HG02642 (cell line): Measurements from ENCODE around the gene ADD3.
"Not testable (repeated sequence)": the region's sequence is repeated elsewhere in the genome, so short reads cannot be mapped to it uniquely, and the experiment has no call there.

Source experiments
- ATAC-seq: cut with Tn5 transposase; IDR thresholded peaks from one replicate; pipeline ENCODE4 v1.9.1; 2021; ENCODE audit warnings: mild to moderate bottlenecking; ENCODE audit not compliant: unreplicated experiment, poor library complexity

Gene ADD3

DNA sequence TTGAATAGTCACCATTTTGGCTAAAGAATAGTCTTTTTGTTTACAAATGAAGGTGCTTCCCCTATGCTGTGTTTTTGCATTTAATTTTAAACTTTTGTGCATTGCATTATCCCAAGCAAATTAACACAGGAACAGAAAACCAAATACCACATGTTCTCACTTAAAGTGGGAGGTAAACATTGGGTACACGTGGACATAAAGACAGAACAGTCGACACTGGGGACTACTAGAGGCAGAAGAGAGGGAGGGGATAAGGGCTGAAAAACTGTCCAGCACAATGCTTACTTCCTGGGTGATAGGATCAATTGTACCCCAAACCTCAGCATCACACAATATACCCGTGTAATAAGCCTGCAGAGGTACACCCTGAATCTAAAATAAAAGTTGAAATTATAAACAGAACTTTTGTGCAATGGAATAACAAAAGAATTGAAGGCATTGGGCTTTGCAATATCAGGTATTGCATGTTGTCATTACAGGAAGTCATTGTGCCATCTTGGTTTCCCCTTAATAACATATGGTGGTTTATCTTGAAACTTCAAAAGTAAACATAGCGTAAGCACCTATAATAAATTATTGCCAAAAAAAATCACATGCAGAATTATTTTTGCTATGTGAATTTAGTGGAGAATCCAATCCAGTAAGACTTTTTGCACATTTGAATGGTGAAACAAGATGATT, 16.1 kb downstream of the ADD3 start:
- no peak for ATAC-seq

GRCh38 chr10:110029450-110029849, 21.7 kb downstream of the ADD3 start:
- no peak for ATAC-seq

GRCh38 chr10:110032801-110033700, 25.3 kb downstream of the ADD3 start:
- ATAC-seq, result no peak

GRCh38 chr10:110033701-110034235, 26.0 kb downstream of the ADD3 start:
- no peak for ATAC-seq

DNA sequence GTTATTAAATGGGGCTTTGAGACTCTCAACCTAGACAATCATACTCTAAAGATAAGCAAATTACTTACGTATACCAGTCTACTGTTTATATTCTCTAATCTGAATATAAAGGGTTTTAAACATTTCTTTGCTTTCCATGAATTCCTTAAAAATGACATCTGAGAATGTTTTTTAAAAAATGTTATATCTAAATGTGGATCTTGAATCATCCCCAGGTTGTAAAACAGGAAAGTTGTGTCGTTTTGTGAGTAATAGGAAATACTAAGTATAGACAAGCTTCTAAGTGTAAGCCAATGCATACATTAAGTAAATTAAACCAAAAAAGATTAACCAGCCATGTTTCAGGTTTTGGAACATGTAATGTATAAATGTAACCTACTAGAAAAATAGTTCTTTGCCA, 26.8 kb downstream of the ADD3 start:
- no peak for ATAC-seq

DNA sequence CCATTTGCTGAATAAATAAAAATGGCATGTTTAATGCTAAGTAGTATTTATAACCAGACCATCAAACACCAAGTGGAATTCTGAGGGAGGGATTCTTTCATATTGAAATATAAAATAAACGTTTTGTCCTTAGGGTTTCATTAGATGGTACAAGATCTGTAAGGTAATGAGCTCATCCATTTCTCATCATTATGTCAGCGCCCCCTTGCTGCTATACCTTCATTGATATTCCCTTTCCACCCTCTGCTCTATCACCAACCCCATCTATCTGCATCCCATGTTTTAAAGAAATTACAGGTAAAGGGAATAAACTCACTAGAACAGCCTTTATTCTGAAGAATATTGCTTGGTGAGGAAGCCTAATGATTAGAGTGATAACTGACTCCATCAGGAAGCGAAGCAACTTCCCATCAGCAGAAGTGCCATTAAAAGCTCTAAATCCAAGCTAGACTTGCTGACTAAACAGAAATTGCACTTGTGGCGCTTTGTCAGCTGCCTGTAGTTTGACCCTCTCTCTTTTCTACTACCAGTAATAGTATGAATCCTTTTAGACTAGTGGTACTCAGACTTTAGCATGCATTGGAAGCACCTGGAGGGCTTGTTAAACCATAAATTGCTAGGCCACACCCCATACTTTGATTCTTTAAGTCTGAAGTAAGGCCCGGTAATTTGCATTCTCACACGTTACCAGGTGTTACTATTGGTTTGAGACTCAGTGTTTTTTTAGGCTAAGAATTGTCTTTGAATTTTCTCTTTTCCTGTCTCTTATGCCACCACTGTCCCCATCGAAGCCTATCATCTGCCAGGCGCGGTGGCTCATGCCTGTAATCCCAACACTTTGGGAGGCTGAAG, 27.5 kb downstream of the ADD3 start:
- no peak for ATAC-seq

DNA sequence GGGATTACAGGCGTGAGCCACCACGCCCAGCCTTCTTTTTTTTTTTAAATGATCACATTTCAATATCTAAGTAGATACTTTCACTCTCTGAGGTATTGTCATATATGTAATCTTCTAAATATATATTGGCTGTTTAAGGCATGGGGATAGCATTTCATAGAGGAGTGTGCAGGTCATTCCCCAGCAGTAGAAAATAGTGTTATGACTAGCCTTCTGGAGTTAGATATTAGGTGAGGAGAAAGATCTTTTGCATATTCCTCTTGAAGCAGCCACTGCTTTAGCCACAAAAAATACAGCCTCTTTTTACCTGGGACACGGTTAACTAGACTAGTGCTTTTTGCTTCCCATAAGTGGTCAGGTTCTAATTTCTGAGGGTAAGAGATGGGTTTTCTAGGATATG, 28.9 kb downstream of the ADD3 start:
- peak; percentile 81 for ATAC-seq

DNA sequence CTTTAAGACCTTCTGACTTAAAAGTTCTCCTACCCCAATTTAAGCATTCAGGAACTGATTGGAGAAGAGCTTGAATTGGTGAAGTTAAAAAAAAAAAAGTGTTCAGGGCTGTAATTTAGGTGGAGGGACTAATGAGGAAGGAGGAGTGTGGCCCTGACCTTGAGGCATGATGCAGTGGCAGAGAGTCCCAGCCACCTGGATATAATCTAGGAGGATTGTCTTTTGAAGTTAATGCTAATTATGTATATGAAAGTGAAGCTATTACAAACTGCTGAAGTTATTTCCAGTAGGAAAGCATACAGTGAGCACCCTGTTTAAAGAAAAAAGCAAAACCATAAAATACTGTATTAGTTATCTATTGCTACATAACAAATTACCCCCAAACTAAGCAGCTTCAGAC, 31.5 kb downstream of the ADD3 start:
- ATAC-seq, result no peak

DNA sequence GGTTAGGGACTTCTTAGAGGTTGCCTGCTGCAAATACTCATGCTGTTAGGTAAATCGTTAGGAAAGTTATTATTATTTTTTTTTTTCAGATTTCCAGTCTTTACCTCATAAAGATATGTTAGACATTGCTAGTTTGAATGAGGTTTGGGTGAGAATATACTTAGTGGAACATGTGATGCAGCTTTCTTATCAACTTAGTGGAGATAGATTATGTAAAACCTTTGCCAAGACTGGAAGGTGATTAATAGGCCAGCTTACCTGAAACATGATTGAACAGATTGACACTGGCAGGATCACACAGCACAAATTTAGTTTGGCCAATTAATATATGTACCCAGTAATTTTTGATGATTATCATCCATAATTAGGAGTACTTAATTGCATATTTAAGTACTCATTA, 32.3 kb downstream of the ADD3 start:
- no peak for ATAC-seq

- ATAC-seq, result no peak
These were observed 33.1 kb downstream of the ADD3 start for GRCh38 chr10:110040767-110041478.

DNA sequence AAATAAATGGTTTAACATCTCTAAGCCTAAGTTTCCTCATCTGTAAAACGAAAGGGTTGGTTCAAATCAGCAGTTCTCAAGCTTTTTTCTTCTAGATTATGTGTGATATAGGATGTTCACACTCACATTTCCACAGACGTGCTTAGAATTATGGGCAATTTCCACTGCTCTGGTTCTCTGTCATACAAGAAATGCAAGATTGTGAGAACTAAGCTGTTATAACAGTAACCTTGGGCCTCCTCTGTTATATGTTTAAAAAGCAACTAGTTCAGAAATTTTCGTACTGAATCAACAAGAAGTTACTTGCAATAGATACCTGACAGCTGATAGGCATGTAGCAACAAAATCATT, 33.7 kb downstream of the ADD3 start:
- no peak for ATAC-seq

DNA sequence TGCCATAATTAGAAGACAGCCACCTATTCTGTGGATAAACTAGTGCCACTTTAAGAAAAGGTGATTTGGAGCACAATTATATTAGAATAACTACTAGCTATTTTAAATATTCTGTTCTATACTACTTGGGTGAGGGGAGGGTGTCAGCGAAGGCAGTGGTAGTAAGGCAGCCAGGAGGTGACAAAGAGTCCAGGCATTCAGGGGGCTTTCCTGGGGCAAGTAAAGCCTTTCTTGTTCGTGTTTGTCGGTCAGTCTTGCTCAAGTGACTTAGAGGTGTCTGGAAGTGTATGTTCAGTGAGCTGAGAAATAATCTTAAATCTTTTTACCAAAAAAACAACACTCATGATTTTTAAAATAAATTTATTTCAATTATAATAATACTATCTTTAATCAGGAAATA, 34.4 kb downstream of the ADD3 start:
- ATAC-seq, result no peak

DNA sequence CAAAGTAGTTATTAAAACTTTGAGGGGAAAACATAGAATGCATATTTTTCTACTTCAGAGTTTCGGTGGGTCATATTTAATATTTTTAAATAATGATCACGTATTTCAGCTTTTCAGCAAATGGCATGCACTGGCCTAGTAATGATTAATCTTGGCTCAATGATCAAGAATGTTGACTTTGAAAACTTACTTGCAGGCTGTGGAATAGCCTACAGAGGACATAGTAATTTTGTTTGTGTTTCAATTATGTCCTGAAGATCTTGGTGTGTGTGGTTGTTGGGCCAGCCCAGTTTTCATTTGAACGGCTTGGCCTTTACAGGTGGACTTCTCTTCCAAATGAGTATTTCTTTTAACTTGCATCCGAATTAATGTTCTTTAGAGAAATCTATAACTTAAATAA, 35.1 kb downstream of the ADD3 start:
- no peak for ATAC-seq

GRCh38 chr10:110044681-110045080, 36.9 kb downstream of the ADD3 start:
- ATAC-seq, result no peak

GRCh38 chr10:110045772-110046171, 38.0 kb downstream of the ADD3 start:
- no peak for ATAC-seq

DNA sequence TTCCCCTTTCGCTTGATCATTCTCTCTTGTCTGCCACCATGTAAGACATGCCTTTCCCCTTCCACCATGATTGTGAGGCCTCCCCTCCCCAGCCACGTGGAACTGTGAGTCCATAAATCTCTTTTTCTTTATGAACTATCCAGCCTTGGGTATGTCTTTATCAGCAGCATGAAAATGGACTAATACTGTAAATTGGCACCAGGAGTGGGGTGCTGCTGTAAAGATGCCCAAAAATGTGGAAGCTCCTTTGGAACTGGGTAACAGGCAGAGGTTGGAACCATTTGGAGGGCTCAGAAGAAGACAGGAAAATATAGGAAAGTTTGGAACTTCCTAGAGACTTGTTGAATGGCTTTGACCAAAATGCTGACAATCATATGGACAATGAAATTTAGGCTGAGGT, 40.4 kb downstream of the ADD3 start:
- ATAC-seq, result not testable (repeated sequence)

- no peak for ATAC-seq
These were observed 41.0 kb downstream of the ADD3 start for GRCh38 chr10:110048781-110049180.

DNA sequence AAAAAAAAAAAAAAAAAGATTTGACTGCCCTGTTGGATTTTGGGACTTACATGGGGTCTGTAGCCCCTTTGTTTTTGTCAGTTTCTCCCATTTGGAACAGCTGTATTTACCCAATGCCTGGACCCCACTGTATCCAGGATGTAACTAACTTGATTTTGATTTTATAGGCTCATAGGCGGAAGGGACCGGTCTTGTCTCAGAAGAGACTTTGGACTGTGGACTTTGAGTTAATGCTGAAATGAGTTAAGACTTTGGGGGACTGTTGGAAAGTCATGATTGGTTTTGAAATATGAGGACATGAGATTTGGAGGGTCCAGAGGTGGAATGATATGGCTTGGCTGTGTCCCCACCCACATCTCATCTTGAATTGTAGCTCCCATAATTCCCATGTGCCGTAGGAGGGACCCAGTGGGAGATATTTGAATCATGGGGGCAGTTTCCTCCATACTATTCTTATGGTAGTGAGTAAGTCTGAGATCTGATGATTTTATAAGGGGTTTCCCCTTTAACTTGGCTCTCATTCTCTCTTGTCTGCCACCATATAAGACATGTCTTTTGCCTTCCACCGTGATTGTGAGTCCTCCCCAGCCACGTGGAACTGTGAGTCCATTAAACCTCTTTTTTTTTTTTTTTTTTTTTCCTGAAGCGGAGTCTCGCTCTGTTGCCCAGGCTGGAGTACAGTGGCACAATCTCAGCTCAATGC, 42.3 kb downstream of the ADD3 start:
- not testable (repeated sequence) for ATAC-seq

- no peak for ATAC-seq
These were observed 43.7 kb downstream of the ADD3 start for GRCh38 chr10:110051487-110051886.
